Stimulated activated CD4-positive, alpha-beta T cell treated with anti-CD3 and anti-CD28 coated beads, Interleukin-1b, Interleukin-23, amount 100 ng/mL, for 4 hours (primary cell): Measurements from ENCODE around the gene RABGGTA.
A peak's percentile ranks its signal among the peaks of the same experiment; 100 is the strongest.
"Not testable (repeated sequence)": the region's sequence is repeated elsewhere in the genome, so short reads cannot be mapped to it uniquely, and the experiment has no call there.

ENCODE experiments used
- DNase-seq, 2 donors: peaks; one replicate each; pipeline ENCODE4 v3.0.0-alpha.2; 2020; ENCODE audit warnings: low read depth in 2 of 2

RABGGTA gene

DNA sequence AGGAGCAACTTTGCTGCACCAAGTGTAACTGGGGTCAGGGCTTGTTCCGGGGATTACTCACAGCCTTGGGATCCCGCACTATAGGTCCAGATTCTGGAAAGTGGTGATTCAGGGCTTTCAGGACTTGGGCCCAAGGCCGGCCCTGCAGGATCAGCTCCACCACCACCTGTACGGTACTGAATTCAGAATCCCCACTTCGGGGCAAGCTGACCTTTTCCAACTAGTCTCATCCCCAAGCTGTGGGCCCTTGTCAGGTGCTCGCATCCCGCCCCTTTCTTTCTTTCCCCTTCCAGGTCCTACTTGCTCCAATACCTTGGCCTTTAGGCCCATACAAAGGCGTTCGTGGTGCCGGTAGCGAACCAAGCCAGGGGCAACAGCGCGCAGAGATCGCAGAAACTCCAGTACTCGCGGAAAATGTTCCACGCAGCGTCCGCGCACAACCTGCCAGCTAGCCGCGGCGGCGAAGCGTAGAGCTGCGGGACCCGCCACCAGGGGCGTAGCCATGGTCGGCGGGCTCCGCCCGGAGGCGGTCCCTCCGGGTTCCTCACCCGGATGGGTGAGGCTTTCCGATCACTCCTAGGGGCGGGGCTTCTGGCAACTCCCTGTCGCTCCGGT lies 29.5 kb downstream of the RABGGTA start:
- DNase-seq, result peak; percentile 89 to 91

DNA sequence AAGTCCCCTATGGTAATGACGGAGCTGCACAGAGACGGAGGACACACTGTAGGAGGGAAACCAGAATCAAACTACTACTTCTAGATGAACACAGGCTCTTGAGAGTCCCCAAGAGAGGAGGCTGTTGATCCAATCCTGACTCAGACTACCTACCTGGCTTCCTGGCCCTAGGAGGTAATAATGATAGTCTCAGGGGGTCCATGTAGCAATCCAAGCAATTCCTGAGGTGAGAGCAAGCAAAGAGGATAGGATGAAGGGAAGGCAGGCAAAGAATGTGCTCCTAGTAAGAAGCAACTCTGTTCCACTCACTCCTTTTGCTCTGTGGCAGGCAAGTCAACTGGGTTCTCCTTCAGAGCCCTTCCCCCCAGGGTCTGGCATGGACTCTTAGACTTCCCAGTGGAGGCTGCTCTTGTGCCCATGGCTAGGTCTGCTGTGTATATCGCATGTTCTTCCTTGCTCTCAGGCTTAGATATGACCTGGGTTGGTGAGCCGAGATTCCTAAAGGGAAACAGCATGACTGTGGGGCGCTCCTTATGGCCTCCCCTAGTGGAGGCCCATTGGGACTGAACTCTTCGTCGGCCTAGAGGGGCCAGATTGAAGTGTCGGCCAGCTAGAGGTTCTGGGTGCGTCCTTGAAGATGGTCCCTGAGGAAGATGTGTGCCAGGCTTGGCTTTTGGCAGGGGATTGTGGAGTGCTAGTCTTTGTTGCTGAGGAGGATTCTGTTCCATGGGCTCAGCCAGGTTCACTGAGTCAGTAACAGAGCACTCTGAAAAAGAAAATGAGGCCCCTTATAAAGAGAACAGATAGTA lies 31.1 kb downstream of the RABGGTA start:
- no peak for DNase-seq

DNA sequence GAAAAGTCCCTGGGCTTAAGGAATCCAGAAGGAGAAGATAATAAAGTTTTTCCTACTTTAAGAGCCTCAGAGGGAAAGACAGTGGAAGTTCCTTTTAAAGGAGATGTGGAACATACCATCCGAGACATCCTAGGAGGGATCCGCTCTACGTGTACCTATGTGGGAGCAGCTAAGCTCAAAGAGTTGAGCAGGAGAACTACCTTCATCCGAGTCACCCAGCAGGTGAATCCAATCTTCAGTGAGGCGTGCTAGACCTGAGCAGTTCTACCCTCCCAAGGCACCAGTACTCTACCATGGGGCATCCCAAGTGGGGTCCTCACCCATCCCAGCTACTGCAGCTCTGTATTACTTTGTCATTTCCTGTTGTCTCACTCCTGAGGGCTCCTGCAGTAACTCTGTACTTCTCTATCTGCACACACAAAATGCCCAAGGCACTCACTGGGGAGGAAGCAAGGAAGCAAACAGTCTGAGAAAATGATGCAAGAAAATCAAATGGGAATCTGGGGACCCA lies 32.8 kb downstream of the RABGGTA start:
- DNase-seq, result no peak

DNA sequence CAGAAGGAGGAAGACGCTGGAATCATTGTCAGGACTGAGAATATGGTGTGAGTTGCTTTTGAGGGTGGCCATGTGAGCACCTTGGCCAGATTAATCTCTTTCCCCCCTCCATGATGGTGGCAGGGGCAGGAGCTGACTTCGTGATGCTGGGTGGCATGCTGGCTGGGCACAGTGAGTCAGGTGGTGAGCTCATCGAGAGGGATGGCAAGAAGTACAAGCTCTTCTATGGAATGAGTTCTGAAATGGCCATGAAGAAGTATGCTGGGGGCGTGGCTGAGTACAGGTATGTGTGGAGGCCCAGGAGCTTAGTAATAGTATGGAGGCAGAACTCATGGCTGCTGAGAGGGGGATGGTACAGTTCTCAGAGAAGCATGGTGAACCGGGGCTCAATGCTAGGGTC lies 33.3 kb downstream of the RABGGTA start:
- DNase-seq, result no peak

DNA sequence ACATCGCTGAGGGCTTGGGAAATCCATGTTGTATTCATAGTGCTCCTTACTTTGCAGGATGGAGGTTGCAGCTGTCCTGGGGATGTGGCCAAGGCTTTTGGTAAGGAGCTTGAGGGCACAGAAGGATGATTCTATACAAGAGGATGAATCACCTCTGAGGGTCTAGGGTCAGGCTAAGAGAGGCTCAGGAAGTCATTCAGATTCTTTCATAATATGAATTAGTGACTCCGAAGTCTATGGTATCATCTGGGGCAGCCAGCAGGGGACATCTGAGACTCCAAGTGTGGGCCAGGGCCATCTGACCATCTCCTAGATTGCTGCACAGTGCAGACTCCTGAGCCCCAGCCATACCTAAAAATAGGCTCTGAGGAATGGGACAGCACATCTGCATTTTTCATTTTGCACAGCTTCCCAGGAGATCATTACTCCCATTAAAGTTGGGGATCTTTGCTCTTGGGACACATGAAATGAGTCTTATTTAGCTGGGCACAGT lies 33.9 kb downstream of the RABGGTA start:
- no peak for DNase-seq

DNA sequence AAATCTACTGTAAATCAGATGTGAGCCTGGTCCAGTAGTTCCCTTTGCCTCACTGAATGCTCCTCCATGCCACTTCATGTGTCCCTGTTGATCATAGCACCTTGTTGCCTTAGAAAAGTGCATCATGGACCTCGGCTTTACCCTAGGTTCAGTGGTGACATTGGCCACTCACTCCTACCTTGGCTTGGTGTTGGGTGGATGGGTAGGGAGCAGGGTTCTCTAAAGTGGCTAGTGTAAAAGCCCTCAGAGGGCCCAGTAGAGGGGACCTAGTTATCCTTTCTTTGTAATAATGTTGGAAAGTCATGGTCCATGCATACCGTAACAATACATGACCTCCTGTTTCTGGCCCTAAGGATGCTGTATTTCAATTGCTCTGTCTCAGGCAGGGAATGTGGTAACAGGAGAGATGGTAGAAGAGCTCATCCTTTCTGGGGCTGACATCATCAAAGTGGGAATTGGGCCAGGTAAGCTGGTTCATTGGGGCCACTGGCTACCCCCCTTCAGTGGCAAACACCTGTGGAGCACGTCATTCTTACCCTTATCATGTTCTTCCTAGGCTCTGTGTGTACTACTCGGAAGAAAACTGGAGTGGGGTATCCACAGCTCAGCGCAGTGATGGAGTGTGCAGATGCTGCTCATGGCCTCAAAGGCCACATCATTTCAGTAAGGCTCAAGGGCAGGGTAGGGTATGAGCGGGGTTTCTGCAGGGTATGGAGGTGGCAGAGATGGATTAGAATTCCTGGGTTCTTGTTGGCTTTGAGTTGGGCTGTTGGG lies 34.5 kb downstream of the RABGGTA start:
- no peak for DNase-seq

DNA sequence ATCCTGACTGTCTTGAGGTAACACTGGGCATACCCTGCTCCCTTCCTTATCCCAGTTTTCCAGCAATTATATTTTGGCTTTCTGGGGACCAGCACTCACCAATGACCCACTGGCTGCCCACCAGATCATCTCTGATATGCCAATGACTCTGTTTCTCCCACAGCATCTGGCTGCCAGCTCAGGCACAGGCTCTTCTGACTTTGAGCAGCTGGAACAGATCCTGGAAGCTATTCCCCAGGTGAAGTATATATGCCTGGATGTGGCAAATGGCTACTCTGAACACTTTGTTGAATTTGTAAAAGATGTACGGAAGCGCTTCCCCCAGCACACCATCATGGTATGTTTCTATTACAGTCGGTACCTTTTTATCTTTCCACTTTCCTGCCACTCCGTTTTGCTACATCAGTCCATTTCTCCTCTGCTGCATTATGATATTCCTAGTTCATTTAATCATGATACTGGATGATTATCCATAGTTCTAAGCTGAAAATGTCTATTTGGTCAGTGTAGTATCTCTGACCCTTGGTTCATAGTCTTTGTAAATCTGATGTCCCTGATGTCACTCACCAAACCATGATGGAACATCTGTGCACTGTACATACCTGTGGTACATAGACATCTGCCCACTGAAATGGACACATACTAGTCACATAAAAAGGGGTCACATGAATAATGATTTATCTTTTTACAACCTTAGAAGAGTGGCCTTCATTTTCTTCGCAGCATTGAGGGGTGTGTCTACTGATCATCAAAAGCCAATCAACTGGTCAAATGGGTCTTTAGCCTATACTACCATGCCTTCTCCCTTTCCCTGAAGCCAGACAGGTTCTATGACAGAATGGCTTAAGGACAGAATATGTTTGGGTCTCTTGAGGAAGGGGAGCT lies 35.4 kb downstream of the RABGGTA start:
- no peak for DNase-seq

DNA sequence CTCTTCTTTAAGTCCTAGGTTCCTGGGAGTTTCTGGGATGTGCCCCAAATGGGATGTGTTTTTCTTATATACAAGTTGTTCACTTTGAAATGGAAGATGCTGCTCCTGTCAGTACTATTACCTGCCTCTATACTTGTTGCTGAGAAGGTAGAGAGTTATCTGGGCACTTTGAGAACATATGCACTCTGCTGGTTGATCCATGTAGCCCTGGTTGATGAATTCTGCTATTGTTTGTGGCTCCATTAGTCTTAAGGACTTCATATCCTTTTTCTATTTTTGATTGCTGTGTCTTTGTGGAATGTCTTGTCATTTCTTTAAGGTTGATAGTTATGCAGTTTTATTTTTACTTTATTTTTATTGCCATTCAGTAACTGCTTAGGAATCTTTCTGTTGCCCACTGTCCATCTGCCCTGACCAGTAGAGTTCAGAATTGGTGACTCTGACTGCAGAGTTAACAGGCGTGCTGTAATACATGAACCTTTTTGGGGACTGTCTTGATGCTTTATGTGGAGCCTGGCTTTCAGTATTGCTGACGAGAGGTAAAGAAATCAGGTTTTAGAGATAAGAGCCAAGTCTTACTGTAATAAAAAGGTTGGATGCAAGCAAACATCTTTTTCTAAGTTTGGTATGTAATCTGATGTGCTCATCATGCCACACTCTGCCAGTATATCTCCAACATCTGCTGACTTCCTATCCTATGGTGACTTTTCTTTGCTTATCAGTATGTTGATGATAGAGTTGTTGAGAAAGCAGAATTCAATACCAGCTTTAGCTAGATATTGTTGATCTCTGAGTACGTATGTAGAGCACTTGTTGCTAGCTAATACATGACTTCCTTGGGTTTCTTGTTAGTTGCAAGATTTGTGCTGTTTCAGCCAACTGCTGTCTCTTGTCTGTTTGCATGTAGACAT lies 37.0 kb downstream of the RABGGTA start:
- DNase-seq, result no peak

DNA sequence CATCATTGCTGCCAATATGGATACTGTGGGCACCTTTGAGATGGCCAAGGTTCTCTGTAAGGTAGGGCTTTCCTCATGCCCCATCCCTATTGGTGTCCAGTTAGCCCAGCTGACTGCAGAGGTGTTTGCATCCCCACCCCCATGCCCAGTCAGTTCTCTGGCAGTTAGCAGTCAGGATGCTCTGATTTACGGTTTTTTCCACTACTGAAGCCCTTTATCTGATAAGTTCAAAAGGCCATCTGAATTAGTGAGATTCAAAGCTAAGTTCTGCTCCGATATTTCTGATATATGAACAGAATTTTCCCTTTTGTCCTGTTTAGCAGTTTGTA lies 37.9 kb downstream of the RABGGTA start:
- no peak for DNase-seq

DNA sequence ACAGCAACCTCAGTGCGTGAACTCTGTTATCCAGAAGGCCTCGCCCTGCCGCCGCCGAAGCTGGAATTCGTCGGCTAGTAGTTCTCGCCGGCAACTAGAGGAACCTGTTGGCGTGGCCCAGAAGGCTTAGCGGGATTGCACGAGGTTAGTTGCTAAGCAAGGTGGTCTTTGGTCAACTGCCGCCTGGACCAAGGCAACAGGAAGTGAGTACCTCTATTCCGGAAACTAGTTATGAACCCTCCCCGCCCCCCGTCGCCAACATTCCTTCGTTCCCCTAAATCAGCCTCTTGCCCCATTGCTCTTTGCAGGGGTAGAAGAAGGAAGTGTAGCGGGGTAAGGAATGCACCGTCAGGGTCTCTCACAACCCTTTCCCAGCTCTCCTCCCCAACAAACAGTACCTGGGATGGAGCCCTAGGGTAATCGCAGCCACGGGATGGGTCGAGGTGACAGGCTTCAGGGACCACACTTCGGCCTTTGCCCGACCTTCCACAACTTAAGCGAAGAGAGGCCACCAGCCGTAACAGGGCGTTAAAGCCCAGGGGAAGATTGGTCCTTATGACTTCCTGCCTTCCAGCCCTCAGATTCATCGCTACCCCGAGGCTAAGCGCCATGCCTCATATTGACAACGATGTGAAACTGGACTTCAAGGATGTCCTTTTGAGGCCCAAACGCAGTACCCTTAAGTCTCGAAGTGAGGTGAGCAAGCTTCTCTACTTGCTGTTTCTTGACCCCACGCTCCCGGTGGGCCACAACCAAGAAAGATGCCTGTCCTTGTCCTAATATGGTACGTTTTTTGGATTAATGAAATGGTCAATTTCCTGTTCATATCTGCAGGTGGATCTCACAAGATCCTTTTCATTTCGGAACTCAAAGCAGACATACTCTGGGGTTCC lies 38.5 kb downstream of the RABGGTA start, which contains the start of gene GMPR2:
Gene GMPR2 (plus strand): TSS at position 285 of the 893 bp plus-strand sequence. CDS start 325 bp downstream, at position 610.
- DNase-seq, result peak in 1 of 2 donors; percentile 17

DNA sequence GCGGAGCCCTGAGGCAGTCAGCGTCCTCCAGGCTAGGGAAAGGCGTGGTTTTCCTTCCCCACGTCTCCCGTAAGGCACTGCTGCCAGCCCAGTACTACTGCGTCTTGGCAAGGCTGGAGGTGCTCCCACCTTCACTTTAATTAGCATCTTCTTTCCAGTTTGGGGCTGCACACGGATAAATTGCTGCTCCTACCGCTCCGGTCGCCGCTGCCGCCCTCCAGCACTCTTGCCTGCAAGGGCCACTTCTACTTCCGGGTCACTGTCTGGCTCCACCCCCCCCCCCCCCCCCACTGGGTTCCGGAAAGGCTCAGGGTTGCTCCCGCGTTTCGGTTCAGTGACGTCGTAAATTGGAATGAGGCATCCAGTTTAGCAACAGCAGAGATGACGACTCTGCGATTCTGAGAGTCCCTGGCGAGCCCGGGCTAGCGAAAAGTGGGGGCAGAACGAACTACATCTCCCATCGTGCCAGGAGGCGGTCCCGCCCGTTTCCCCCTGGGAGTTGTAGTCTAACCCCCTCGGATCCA lies 39.2 kb downstream of the RABGGTA start, which contains the start of gene NEDD8:
Gene NEDD8 (minus strand): TSS at position 247 of the 524 bp plus-strand sequence. CDS start 100 bp downstream, at position 147.
- DNase-seq, result peak; percentile 79 to 81

DNA sequence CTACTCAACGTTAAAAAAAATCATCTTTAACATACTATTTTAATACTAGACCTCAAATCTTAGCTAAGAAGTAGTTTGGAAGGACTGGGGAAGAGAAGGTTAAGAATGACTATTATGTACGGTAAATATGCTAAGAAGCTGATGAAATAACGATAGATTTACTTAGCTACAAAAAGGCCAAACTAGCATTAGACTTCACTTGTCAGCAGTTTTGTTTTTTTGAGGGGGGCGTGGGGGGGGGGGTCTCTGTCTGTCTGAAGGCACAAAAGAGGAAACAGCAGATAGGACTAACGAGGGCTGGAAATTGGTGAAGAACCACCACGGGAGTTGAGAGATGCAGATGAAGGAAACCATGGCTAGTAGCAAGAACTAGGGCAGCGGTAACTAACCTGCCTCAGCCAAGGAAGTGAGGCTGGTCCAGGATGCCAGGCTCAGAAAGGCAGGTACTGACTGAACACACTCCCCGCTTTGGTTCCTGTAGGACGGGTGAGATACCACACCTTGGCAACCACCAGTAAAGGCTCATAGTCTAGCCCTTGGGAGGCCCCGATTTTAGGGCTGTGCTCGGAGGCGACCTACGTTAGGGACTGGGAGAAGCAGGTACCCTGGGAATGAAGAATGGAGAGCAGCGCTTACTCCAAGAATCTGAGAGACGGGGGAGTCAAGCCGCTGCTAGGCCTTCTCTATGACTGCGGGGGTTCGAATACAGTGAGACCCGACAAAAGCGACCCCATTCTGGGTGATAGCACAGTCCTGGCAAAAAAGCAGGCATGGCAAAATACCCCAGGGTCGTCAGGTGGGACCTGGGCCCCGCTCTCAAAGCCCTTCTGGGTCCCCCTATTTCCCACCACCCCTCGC lies 39.9 kb downstream of the RABGGTA start:
- DNase-seq, result no peak

DNA sequence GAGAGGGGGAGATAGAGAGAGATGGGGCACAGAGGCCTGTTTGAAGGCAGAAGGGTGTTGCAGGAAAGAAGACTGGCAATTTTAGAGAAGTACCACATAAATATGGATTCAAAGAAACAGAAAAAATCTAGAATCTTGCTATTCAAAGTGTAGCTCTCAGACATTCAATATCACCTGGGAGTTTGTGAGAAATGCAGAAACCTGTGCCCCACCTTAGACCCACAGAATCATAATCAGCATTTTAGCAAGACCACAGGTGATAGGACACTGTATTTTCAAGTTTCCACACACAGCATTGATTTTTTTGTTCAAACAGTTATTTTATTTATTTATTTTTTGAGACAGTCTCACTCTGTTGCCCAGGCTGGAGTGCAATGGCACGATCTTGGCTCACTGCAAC lies 42.5 kb downstream of the RABGGTA start:
- DNase-seq, result no peak

DNA sequence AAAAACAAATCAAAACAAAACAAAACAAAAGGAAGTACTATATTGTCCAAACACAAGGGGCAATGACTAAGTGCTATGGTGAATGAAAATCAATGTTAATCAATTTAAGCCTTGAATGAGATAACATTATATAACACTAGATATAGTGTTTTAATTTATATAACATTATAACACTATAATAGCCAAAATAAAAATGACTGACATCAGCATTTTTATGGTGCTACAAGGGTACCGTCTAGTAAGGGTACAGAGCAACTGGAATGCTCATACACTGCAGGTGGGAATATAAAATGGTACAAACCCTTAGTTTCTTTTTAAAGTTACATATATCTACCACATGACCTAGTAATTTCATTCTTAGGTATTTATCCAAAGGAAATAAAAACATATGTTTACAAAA lies 44.9 kb downstream of the RABGGTA start:
- DNase-seq, result no peak

DNA sequence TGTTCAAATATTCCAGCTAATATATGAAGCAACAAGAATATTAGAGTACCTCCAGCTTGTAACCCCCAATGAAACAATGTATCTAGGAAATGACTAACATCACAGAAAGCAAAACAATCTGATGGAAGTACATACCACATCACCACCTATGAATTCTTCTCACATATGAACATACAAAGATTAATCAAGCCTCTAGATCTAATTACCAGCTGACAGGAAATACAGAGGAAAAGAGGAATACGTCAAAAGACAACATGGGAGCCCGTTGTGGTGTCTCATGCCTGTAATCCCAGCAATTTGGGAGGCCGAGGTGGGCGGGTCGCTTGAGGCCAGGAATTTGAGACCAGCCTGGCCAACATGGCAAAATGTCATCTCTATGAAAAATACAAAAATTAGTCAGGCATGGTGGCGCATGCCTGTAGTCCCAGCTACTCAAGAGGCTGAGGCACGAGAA lies 46.8 kb downstream of the RABGGTA start:
- DNase-seq, result no peak

DNA sequence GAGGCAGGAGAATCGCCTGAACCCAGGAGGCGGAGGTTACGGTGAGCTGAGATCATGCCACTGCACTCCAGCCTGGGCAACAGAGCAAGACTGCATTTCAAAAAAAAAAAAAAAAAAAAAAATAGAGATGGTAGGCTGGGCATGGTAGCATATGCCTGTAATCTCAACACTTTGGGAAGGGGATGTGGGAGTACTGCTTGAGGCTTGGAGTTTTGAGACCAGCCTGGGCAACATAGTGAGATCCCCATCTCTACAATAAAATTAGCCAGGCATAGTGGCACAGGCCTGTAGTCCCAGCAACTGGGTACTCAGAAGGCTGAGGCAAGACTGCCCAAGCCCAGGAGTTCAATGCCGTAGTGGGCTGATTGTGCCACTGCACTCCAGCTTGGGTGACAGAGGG lies 48.4 kb downstream of the RABGGTA start:
- DNase-seq, result not testable (repeated sequence)

DNA sequence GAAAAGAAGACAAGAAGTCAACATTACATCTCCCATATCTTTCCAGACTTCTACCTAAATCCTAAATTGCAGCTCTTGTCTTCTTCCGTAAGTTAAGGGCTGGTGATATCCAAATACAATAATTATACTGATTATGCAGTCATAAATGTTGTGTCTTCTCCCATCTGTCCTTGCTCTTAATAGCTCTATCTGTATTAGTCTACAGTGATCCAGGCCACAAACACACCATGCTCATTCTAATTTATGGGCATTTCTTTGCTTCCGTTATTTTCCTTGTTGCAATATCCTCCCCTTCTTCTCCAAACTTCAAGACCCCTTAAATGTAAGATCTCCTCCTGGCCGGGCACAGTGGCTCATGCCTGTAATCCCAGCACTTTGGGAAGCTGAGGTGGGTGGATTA lies 51.9 kb downstream of the RABGGTA start:
- DNase-seq, result no peak

DNA sequence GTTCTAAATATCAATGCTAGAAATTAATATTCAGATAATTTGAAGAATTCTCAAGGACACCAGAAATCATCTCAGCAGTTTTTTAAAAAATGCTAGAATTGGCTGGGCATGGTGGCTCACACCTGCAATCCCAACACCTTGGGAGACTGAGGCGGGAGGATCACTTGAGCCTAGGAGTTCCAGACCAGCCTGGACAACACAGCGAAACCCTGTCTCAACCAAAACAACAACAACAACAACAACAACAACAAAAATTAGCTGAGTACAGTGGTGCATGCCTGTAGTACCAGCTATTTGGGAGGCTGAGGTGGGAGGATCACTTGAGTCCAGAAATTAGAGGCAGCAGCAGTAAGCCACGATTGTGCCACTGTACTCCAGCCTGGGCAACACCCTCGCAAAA lies 52.3 kb downstream of the RABGGTA start:
- no peak for DNase-seq
